SU-DHL-6 (cell line): ENCODE results near the gene ZNF142.

Experiments used
- H2AFZ ChIP-seq: fragments of 200-600 bp; sonication (generic); 2 replicates; pipeline ENCODE4 v1.6.1; 2014; ENCODE audit warnings: low read depth, mild to moderate bottlenecking, moderate library complexity, mixed read lengths, antibody characterized with exemption, low read length; ENCODE audit not compliant: severe bottlenecking
- H3F3A ChIP-seq: fragments of 200-600 bp; shearing (Covaris generic); 2 replicates; pipeline ENCODE4 v1.6.0; 2016; ENCODE audit warnings: antibody characterized with exemption, mild to moderate bottlenecking; ENCODE audit not compliant: insufficient read depth
- H3K27ac ChIP-seq: fragments of 200-600 bp; sonication (generic); 2 replicates; pipeline ENCODE4 v1.5.1; 2016; ENCODE audit warnings: low read depth, mild to moderate bottlenecking, low read length, moderate library complexity, mixed read lengths
- H3K27me3 ChIP-seq: fragments of 200-600 bp; sonication (generic), shearing (Covaris generic); 2 replicates; pipeline ENCODE4 v1.6.0; 2014; ENCODE audit warnings: mild to moderate bottlenecking, low read length
- H3K36me3 ChIP-seq: fragments of 200-600 bp; sonication (generic); 2 replicates; pipeline ENCODE4 v1.6.1; 2014; ENCODE audit warnings: mild to moderate bottlenecking, low read length, mixed read lengths
- H3K4me2 ChIP-seq: fragments of 300-600, 200-600 bp; shearing (Covaris generic), sonication (generic); 2 replicates; pipeline ENCODE4 v1.6.0; 2014; ENCODE audit warnings: low read length, low read depth, mild to moderate bottlenecking; ENCODE audit not compliant: poor library complexity, severe bottlenecking
- H3K4me3 ChIP-seq: fragments of 200-600 bp; sonication (generic); 2 replicates; pipeline ENCODE4 v1.5.1; 2014; ENCODE audit warnings: antibody characterized with exemption, low read length, mild to moderate bottlenecking, mixed read lengths; ENCODE audit not compliant: insufficient read depth, poor library complexity, severe bottlenecking
- H3K79me2 ChIP-seq: fragments of 200-600 bp; sonication (generic); 2 replicates; pipeline ENCODE4 v1.6.1; 2014; ENCODE audit warnings: mild to moderate bottlenecking, low read length, moderate library complexity; ENCODE audit not compliant: insufficient read depth
- H3K9ac ChIP-seq: fragments of 200-600 bp; sonication (generic); 2 replicates; pipeline ENCODE4 v1.7.0; 2014; ENCODE audit warnings: mild to moderate bottlenecking, low read length
- H3K9me2 ChIP-seq: fragments of 200-600 bp; sonication (generic); replicated peaks from 2 replicates; pipeline ENCODE4 v1.6.1; 2014; ENCODE audit warnings: low read length; ENCODE audit not compliant: insufficient read depth
- H3K9me3 ChIP-seq: fragments of 200-600 bp; sonication (generic); 2 replicates; pipeline ENCODE4 v1.6.1; 2014; ENCODE audit warnings: low read length, mixed read lengths; ENCODE audit not compliant: insufficient read depth
- H4K20me1 ChIP-seq: fragments of 200-600 bp; sonication (generic); 2 replicates; pipeline ENCODE4 v1.6.1; 2014; ENCODE audit warnings: low read depth, mild to moderate bottlenecking, antibody characterized with exemption, low read length, moderate library complexity, mixed read lengths
- EZH2phosphoT487 ChIP-seq: fragments of 200-600 bp; sonication (generic), shearing (Covaris generic); conservative IDR thresholded peaks from 2 replicates; pipeline ENCODE4 v1.6.1; 2018; ENCODE audit warnings: mild to moderate bottlenecking, antibody characterized with exemption, low read length, moderate library complexity, mixed read lengths
- TF ChIP-seq, protein P1 (sequence below): fragments of 200-600 bp; sonication (generic); IDR thresholded peaks from one replicate; pipeline ENCODE4 v1.5.1; 2017; ENCODE audit warnings: antibody characterized with exemption, mild to moderate bottlenecking, low read length, moderate library complexity; ENCODE audit not compliant: insufficient read depth, poor library complexity, severe bottlenecking

The ZNF142 gene

GRCh38 chr2:218659988-218660358 lies 550 bp upstream of the ZNF142 start:
- H3K9me3 ChIP-seq = no peaks in the 10 kb centered on the region
- H3K27ac ChIP-seq = no peak overlapping the region
- peaks cover 47% of the 10 kb centered on the region for H3K79me2 ChIP-seq
- H3K36me3 ChIP-seq = peaks cover 4% of the 10 kb centered on the region; the same call in 1 of the 2 replicates
- H3K4me2 ChIP-seq = peak overlapping the region; percentile 82
- H3K9ac ChIP-seq = peak overlapping the region; percentile 95
- H3F3A ChIP-seq = no peaks in the 10 kb centered on the region
- peak overlapping the region; percentile 77 for H3K4me3 ChIP-seq
- no peaks in the 10 kb centered on the region for H3K27me3 ChIP-seq
- no peaks in the 10 kb centered on the region for H4K20me1 ChIP-seq
- TF ChIP-seq, protein P1, sequence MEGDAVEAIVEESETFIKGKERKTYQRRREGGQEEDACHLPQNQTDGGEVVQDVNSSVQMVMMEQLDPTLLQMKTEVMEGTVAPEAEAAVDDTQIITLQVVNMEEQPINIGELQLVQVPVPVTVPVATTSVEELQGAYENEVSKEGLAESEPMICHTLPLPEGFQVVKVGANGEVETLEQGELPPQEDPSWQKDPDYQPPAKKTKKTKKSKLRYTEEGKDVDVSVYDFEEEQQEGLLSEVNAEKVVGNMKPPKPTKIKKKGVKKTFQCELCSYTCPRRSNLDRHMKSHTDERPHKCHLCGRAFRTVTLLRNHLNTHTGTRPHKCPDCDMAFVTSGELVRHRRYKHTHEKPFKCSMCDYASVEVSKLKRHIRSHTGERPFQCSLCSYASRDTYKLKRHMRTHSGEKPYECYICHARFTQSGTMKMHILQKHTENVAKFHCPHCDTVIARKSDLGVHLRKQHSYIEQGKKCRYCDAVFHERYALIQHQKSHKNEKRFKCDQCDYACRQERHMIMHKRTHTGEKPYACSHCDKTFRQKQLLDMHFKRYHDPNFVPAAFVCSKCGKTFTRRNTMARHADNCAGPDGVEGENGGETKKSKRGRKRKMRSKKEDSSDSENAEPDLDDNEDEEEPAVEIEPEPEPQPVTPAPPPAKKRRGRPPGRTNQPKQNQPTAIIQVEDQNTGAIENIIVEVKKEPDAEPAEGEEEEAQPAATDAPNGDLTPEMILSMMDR = no peak
- TF ChIP-seq EZH2phosphoT487 = no peak
- H2AFZ ChIP-seq = peak overlapping the region; percentile 87
- H3K9me2 ChIP-seq = no peaks in the 10 kb centered on the region

DNA sequence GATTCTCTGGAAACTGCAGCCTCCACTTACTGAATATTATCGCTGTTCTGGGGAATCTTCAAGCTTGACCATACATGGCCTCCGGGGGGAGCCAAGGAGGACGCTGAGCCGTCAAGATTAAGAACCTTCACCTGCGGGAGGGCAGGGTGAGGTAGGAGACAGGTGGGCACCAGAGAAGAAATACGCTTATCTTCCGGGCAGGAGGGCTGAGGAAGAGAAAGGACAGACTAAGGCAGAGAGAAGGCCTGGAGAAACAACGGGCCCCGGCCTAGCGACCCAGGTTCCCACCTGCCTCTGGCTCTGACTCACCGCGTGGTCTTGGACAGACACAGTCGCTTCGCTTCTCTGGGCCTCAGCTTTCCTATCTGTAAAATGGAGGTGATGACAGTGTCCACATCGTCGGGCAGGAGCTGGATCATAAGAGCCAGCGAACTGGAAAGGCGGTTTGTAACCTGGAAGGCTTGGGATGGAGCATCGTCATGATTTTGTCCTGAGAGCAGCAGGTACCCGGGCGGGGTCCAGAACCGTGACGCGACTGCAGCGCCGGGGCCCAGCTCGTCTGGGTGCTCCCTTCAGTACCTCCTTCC lies 659 bp downstream of the ZNF142 start:
- Histone ChIP-seq H3K9ac (peak overlapping the region; percentile 95), H3K27me3 (no peaks in the 10 kb centered on the region), H3K4me2 (peak overlapping the region; percentile 82), H3K27ac (peak overlapping the region; percentile 60), H2AFZ (peak overlapping the region; percentile 87), H4K20me1 (no peaks in the 10 kb centered on the region), H3K4me3 (peak overlapping the region; percentile 77), H3K9me2 (no peaks in the 10 kb centered on the region), H3K9me3 (no peaks in the 10 kb centered on the region), H3K36me3 (peaks cover 7% of the 10 kb centered on the region; the same call in 1 of the 2 replicates), H3F3A (no peaks in the 10 kb centered on the region), H3K79me2 (peaks cover 47% of the 10 kb centered on the region)
- TF ChIP-seq, protein P1 = peak; percentile 53
- TF ChIP-seq EZH2phosphoT487 = no peak

DNA sequence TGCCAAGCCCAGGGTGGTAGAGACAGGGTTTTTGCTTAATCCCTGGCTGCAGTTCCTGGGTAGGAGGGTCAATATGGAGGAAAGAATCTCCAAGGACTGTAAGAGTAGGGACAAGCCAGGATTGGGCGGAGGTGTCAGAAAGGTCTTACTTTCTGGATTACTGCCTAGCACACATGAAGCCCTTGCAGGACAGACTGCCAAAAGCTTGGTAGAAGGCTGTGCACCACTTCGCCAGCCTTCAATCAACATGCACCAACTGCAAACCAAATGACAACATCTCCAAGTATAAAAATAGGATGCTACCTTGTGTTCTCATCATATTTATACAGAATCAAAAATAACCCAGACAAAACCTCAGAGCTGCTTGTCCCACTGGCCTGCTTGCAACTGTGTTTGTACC lies 3.7 kb downstream of the ZNF142 start:
- H3K4me3 ChIP-seq = no peak overlapping the region
- no peak overlapping the region for H3K9ac ChIP-seq
- no peak overlapping the region for H3K4me2 ChIP-seq
- no peaks in the 10 kb centered on the region for H3K9me3 ChIP-seq
- H3K79me2 ChIP-seq = peaks cover 44% of the 10 kb centered on the region
- no peak for TF ChIP-seq EZH2phosphoT487
- TF ChIP-seq, protein P1 = no peak
- no peaks in the 10 kb centered on the region for H3F3A ChIP-seq
- no peaks in the 10 kb centered on the region for H4K20me1 ChIP-seq
- no peak overlapping the region for H2AFZ ChIP-seq
- peaks cover 17% of the 10 kb centered on the region; the same call in 1 of the 2 replicates for H3K36me3 ChIP-seq
- H3K9me2 ChIP-seq = no peaks in the 10 kb centered on the region
- no peak overlapping the region for H3K27ac ChIP-seq
- no peaks in the 10 kb centered on the region for H3K27me3 ChIP-seq
